ENCODE measurements around the gene OPTC. TPM values are rescaled to one million over a fixed set of nuclear protein-coding genes. Genes with fewer than 3 reads are reported as not detected.

OPTC gene
- total RNA-seq, 2 experiments from 2014 or later, result not detected

DNA sequence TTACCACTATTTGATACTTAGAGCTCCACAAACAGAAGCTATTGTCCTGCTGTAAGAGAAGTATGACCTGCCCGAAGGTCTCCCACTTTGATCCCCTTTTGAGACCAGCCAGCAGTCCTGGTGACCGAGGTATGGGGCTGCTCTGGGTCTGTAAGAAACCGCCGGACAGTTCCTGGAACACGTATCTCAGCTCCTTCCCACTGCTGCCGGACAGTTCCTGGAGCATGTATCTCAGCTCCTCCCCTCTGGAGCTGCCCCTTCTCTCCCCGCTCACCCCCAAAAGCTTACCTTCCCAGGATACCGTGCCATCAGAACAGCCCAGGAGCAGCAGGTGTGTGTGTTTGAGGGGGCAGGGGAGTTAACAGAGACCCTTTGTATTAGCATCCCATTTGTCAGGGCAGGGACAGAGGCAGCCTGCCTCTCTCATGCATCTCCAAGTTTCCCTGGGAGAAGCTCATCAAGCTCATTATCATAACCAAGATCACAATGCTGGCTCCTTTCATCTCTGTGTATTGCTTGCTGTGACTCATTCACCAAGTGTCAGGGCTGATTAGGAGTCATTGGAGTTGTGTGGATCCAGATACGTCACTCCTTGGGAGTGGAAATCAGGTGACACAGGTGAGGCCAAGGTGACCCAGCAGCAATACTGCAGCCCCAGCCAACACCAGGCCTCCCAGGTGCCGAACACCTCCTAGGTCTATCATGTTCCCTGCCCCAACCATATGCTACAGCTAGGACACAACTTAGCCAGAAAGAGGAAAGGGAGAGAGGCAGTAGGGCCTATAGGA is 25.3 kb downstream of the OPTC start:
- ChIA-PET CTCF (interaction anchor here (1.0 to 1.6 kb wide), 4 partner anchors 9 to 182 kb away, joined by 3 to 5 read pairs (median 3); no protein-coding TSS in a partner anchor), POLR2A (no interaction called here)
- no peak overlapping the region for H3K27ac Mint-ChIP-seq
- no peak for DNase-seq
- H3K4me1 Mint-ChIP-seq, result peaks cover 14% of the 10 kb centered on the region
- H3K9me3 Mint-ChIP-seq (ENCODE audit: low read depth), result no peaks in the 10 kb centered on the region
- no peak for ATAC-seq
- no peaks in the 10 kb centered on the region for H3K27me3 Mint-ChIP-seq
- no peak overlapping the region for H3K4me3 Mint-ChIP-seq
- no peaks in the 10 kb centered on the region for H3K36me3 Mint-ChIP-seq (ENCODE audit: low read depth)
- intact Hi-C loops (cut with DNase I, micrococcal nuclease), result no loop called here

DNA sequence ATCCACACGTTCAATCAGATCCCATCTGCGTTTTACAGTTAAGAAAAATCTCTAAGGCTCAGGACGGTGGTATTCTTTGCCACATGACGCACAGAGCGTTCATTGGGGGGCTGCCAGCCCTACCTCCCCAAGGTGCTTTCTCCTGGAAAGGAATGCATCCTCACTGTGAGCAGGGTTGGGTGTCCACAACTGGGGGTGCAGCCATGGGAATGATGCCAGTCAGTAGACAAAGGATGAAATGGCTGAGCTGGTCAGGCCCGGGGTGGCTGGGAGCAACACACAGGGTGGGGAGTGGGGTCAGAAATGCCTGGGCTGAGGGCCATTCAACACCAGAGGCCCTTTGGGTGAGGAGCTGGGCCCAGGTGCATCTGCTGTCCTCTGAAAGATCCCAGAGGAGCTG is 25.9 kb downstream of the OPTC start:
- DNase-seq (no peak), ATAC-seq (no peak)
- no peak overlapping the region for H3K4me3 Mint-ChIP-seq
- POLR2A ChIA-PET, result no interaction called here
- CTCF ChIA-PET, result interaction anchor here (1.5 to 1.6 kb wide), 3 partner anchors 8 to 182 kb away, joined by 3 read pairs; no protein-coding TSS in a partner anchor
- H3K9me3 Mint-ChIP-seq (ENCODE audit: low read depth), result no peaks in the 10 kb centered on the region
- no peaks in the 10 kb centered on the region for H3K36me3 Mint-ChIP-seq (ENCODE audit: low read depth)
- intact Hi-C loops (cut with DNase I, micrococcal nuclease), result no loop called here
- H3K27me3 Mint-ChIP-seq, result no peaks in the 10 kb centered on the region
- H3K4me1 Mint-ChIP-seq, result peaks cover 9% of the 10 kb centered on the region
- no peak overlapping the region for H3K27ac Mint-ChIP-seq

DNA sequence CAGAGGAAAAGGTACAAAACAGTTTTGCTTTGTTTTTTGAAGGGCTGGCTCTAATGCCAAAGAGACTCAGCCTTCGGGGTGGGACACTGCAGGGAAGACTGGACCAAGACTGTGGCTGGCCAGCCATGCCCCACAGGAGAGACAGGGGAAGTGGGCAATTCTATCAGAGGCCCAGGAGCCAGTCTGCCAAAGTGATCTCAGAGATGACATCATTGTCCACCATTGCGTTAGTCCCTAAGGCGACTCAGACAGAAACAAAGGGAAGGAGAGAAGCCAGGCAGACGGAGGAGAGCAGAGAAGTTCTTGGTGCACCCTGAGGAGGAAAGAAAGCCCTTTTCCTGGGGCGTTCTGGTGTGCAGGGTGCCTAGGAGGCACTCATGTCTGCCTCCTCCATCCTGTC is 26.4 kb downstream of the OPTC start:
- peaks cover 5% of the 10 kb centered on the region for H3K4me1 Mint-ChIP-seq
- no peaks in the 10 kb centered on the region for H3K27me3 Mint-ChIP-seq
- ChIA-PET CTCF (interaction anchor here (1.5 to 1.6 kb wide), 2 partner anchors 17 to 181 kb away, joined by 3 read pairs; no protein-coding TSS in a partner anchor), POLR2A (no interaction called here)
- intact Hi-C loops (cut with DNase I, micrococcal nuclease), result no loop called here
- H3K36me3 Mint-ChIP-seq (ENCODE audit: low read depth), result no peaks in the 10 kb centered on the region
- ATAC-seq (no peak), DNase-seq (no peak)
- H3K9me3 Mint-ChIP-seq (ENCODE audit: low read depth), result no peaks in the 10 kb centered on the region
- no peak overlapping the region for H3K4me3 Mint-ChIP-seq
- no peak overlapping the region for H3K27ac Mint-ChIP-seq

DNA sequence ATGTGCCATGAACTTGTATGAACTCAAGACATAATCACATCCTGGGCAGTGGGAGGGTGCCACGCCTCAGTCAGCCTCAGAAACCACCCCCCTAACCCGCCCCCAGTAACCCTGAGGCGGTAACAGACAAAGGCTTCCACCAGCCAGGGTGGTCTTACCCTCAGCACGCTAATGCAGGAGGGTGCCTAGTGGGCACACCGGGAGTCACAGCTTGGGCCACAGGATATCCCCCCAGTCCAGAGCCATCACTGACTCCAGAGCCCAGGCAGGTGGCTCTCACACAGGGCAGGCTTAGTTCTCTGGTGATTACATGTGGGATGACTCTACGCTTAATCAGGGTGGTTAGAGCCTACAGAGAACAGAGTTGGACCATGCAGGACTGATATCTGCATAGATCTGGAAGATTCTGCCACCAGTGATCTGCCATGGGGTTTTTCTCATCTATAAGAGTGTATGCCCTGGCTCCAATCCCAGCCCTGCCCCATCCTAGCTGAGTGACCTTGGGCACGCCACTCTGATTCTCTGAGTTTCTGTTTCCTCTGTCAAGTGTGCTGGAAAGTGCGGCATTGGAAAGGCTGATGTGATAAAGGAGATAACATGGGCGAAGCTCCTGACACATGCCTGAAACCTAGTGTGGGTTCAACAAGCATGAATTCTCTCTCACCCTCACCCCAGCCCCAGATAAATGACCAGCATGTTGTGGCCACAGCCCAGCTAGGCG is 27.3 kb downstream of the OPTC start:
- Mint-ChIP-seq H3K27me3 (no peaks in the 10 kb centered on the region), H3K27ac (no peak overlapping the region), H3K4me3 (no peak overlapping the region), H3K4me1 (peaks cover 4% of the 10 kb centered on the region), H3K36me3 (ENCODE audit: low read depth) (no peaks in the 10 kb centered on the region), H3K9me3 (ENCODE audit: low read depth) (no peaks in the 10 kb centered on the region)
- intact Hi-C loops (cut with DNase I, micrococcal nuclease), result no loop called here
- ChIA-PET CTCF (interaction anchor here (1.5 to 1.6 kb wide), 2 partner anchors 18 to 180 kb away, joined by 3 read pairs; no protein-coding TSS in a partner anchor), POLR2A (no interaction called here)
- DNase-seq (no peak), ATAC-seq (peak; percentile 19)

DNA sequence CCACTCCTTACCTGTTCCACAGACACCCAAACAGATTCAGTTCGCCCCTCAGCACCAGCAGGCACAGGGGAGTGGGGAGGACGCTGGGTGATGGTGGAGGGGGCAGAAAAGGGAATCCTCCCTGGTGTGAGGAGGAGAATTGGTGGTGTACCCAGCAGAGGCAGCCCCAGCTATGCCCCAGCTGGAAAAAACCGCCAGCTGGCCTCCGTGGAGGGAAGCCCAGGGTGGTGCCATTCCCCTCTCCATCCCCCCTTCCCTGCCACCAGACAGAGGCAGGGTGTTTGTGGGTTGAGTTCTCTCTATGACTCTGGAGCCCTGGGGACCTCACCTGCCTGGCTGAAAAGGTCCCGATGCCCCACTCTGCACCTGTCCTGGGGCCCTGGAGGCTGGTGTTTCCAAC is 27.9 kb downstream of the OPTC start:
- intact Hi-C loops (cut with DNase I, micrococcal nuclease), result no loop called here
- H3K36me3 Mint-ChIP-seq (ENCODE audit: low read depth), result no peaks in the 10 kb centered on the region
- no peak overlapping the region for H3K27ac Mint-ChIP-seq
- no peaks in the 10 kb centered on the region for H3K9me3 Mint-ChIP-seq (ENCODE audit: low read depth)
- DNase-seq, result no peak
- H3K4me3 Mint-ChIP-seq, result no peak overlapping the region
- ChIA-PET CTCF (no interaction called here), POLR2A (no interaction called here)
- ATAC-seq, result no peak
- peaks cover 4% of the 10 kb centered on the region for H3K4me1 Mint-ChIP-seq
- H3K27me3 Mint-ChIP-seq, result no peaks in the 10 kb centered on the region

DNA sequence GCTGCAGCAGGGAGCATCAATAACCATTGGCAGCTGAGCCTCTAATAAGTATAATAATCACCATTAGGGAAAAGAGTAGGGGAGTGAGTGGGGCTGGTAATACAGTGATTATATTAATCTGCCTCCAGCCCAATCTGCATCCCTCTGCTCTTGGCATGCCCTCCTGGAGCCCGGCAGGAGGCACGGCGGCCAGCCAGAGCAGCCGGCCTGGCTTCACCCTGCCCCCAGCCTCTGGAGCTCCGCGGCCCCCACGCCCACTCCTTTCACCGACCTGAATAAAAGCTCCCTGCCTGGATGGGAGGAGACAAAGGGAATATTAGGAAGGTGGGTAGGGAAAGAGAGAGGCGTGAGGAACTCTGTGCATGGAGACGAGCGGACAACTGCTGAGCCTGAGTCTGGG is 28.3 kb downstream of the OPTC start:
- ChIA-PET POLR2A (no interaction called here), CTCF (no interaction called here)
- DNase-seq (no peak), ATAC-seq (no peak)
- intact Hi-C loops (cut with DNase I, micrococcal nuclease), result no loop called here
- no peaks in the 10 kb centered on the region for H3K27me3 Mint-ChIP-seq
- no peaks in the 10 kb centered on the region for H3K36me3 Mint-ChIP-seq (ENCODE audit: low read depth)
- peaks cover 4% of the 10 kb centered on the region for H3K4me1 Mint-ChIP-seq
- no peak overlapping the region for H3K4me3 Mint-ChIP-seq
- no peak overlapping the region for H3K27ac Mint-ChIP-seq
- no peaks in the 10 kb centered on the region for H3K9me3 Mint-ChIP-seq (ENCODE audit: low read depth)

DNA sequence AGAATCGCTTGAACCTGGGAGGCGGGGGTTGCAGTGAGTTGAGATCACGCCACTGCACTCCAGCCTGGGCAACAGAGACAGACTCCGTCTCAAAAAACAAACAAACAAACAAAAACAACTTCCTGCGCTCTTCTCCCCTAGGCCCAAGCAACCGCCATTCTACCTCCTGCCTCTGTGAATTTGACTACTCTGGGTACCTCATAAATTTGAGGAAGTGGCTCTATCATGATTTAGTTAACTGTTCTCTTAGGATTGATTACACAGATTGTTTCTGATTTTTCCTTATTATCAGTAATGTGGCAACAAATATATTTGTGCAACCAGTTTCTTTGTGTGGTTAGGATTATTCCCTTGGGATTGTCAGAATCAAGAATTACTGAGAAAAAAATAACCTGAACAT is 29.7 kb downstream of the OPTC start:
- ATAC-seq, result no peak
- ChIA-PET POLR2A (no interaction called here), CTCF (interaction anchor here (1.7 kb wide), 1 partner anchor 19 kb away, joined by 5 read pairs; no protein-coding TSS in a partner anchor)
- no peaks in the 10 kb centered on the region for H3K9me3 Mint-ChIP-seq (ENCODE audit: low read depth)
- intact Hi-C loops (cut with DNase I, micrococcal nuclease), result no loop called here
- peaks cover 4% of the 10 kb centered on the region for H3K4me1 Mint-ChIP-seq
- H3K4me3 Mint-ChIP-seq, result no peak overlapping the region
- H3K27ac Mint-ChIP-seq, result no peak overlapping the region
- DNase-seq, result no peak
- no peaks in the 10 kb centered on the region for H3K36me3 Mint-ChIP-seq (ENCODE audit: low read depth)
- H3K27me3 Mint-ChIP-seq, result no peaks in the 10 kb centered on the region

DNA sequence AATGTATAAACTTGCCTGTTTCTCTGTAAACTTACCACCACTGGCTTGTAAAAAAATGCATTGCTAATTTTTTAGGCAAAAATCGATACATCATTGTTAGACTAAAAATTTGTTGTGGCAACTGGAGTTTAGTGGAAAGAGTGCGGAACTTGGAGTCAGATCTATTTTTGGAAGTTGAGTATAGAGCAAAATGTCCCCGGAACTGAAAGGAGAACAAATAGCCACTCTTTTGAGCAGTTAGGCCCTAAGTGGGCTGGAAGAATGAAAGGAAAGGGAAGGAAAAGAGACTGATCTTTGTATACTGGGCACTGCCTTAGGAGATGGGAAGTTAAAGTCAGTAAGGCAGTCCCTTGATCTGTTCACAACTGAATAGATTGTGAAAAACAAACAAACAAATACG is 30.2 kb downstream of the OPTC start:
- ATAC-seq (no peak), DNase-seq (no peak)
- intact Hi-C loops (cut with DNase I, micrococcal nuclease), result no loop called here
- H3K27ac Mint-ChIP-seq, result no peak overlapping the region
- POLR2A ChIA-PET, result no interaction called here
- CTCF ChIA-PET, result interaction anchor here (1.7 kb wide), 1 partner anchor 20 kb away, joined by 5 read pairs; no protein-coding TSS in a partner anchor
- H3K36me3 Mint-ChIP-seq (ENCODE audit: low read depth), result no peaks in the 10 kb centered on the region
- no peaks in the 10 kb centered on the region for H3K9me3 Mint-ChIP-seq (ENCODE audit: low read depth)
- H3K27me3 Mint-ChIP-seq, result no peaks in the 10 kb centered on the region
- peaks cover 4% of the 10 kb centered on the region for H3K4me1 Mint-ChIP-seq
- H3K4me3 Mint-ChIP-seq, result no peak overlapping the region

DNA sequence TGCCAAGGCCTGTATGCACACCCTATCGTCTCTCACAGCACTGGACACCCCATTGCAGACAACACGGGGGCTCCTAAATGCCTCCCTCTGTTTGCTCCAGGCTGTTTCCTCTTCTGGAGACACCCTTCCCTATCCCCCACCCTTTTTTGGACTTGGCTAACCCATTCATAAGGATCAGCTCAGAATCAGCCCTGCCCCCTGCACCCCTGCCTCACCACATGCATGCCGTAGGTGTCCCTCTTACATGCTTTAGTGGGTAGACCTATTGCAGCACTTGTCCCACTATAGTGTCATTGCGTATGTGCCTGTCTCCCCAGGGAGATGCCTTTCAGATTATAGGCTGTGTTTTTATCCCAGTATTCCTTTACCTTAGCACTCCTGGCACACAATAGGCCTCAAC is 30.9 kb downstream of the OPTC start:
- CTCF ChIA-PET, result interaction anchor here (1.7 kb wide), 1 partner anchor 20 kb away, joined by 5 read pairs; no protein-coding TSS in a partner anchor
- no peak overlapping the region for H3K27ac Mint-ChIP-seq
- ATAC-seq (no peak), DNase-seq (no peak)
- H3K4me1 Mint-ChIP-seq, result peaks cover 6% of the 10 kb centered on the region
- intact Hi-C loops (cut with DNase I, micrococcal nuclease), result no loop called here
- no peaks in the 10 kb centered on the region for H3K9me3 Mint-ChIP-seq (ENCODE audit: low read depth)
- no peaks in the 10 kb centered on the region for H3K27me3 Mint-ChIP-seq
- no peak overlapping the region for H3K4me3 Mint-ChIP-seq
- POLR2A ChIA-PET, result no interaction called here
- no peaks in the 10 kb centered on the region for H3K36me3 Mint-ChIP-seq (ENCODE audit: low read depth)

DNA sequence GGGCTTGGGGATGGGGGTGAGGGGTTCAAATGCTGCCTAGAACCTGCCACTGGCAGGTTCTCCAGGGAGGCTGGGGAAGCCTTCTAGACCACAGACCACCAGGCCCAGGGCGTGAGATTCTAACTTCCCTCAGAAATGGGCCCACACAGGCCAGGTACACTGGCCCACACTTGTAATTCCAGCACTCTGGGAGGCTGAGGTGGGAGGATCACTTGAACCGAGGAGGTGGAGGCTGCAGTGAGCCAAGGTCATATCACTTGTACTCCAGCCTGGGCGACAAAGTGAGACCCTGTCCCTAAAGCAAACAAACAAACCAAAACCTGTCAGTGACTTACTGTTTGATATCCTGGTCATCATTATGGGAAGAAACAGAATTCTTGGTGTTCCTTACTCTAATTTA is 31.7 kb downstream of the OPTC start:
- Mint-ChIP-seq H3K27ac (no peak overlapping the region), H3K4me3 (no peak overlapping the region), H3K4me1 (peaks cover 6% of the 10 kb centered on the region), H3K36me3 (ENCODE audit: low read depth) (no peaks in the 10 kb centered on the region), H3K9me3 (ENCODE audit: low read depth) (no peaks in the 10 kb centered on the region), H3K27me3 (no peaks in the 10 kb centered on the region)
- CTCF ChIA-PET, result interaction anchor here (0.7 kb wide), 1 partner anchor 336 kb away, joined by 3 read pairs; the partner anchor contains the start of gene SNRPE
- POLR2A ChIA-PET, result no interaction called here
- intact Hi-C loops (cut with DNase I, micrococcal nuclease), result no loop called here
- DNase-seq (no peak), ATAC-seq (no peak)

DNA sequence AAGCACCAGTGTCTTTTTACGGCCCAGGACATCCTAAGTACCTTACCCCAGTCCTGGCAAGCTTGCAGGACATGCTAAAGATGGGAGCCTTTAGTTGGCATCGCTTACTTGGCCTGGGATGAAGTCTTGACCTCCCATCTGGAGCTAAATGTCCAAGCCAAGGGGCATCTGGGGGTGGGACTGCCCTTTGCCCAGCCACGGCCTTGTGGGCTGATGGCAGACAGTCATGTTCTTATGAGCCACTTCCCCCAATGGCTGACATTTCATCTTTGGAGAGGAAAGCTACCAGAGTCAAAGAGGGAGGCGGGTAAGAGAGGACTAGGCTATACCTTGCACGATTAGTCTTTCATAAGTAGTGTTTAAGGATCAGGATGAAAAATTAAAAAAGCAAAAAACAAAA is 32.2 kb downstream of the OPTC start:
- intact Hi-C loops (cut with DNase I, micrococcal nuclease), result no loop called here
- POLR2A ChIA-PET, result no interaction called here
- Mint-ChIP-seq H3K36me3 (ENCODE audit: low read depth) (no peaks in the 10 kb centered on the region), H3K27ac (no peak overlapping the region), H3K4me3 (no peak overlapping the region), H3K9me3 (ENCODE audit: low read depth) (no peaks in the 10 kb centered on the region), H3K27me3 (no peaks in the 10 kb centered on the region), H3K4me1 (peaks cover 6% of the 10 kb centered on the region)
- DNase-seq (no peak), ATAC-seq (no peak)
- CTCF ChIA-PET, result no interaction called here

DNA sequence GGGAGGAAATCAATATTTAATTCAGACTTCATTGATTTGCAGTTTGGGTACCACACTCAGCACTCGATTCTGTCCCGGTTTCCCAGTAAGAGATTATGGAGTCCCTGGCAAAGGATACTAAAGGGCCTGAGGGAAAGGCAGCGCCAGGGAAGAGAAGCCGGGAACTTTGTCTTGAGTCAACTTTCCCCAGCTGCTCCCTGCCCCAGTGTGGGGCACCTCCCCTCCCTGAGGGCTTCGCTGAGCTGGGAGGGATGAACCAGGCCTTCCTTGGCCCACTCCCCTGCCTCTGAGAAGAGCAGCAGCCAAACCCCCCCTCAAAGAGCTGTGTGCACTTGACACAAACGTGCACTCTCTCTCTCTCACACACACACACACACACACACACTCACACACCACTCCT is 32.6 kb downstream of the OPTC start:
- no peak for DNase-seq
- ATAC-seq, result no peak
- H3K27ac Mint-ChIP-seq, result no peak overlapping the region
- intact Hi-C loops (cut with DNase I, micrococcal nuclease), result no loop called here
- H3K9me3 Mint-ChIP-seq (ENCODE audit: low read depth), result no peaks in the 10 kb centered on the region
- no peak overlapping the region for H3K4me3 Mint-ChIP-seq
- ChIA-PET CTCF (interaction anchor here (0.7 kb wide), 1 partner anchor 1280 kb away, joined by 4 read pairs; no protein-coding TSS in a partner anchor), POLR2A (no interaction called here)
- no peaks in the 10 kb centered on the region for H3K36me3 Mint-ChIP-seq (ENCODE audit: low read depth)
- H3K4me1 Mint-ChIP-seq, result peaks cover 3% of the 10 kb centered on the region
- H3K27me3 Mint-ChIP-seq, result no peaks in the 10 kb centered on the region
